Glutamatergic neuron (in vitro differentiated cells): ENCODE measurements around the gene APH1B. TPM values are rescaled to one million over a fixed set of nuclear protein-coding genes. Genes with fewer than 3 reads are reported as not detected.

Experiments
- DNase-seq: peaks from one replicate; pipeline ENCODE4 v3.0.0; 2022
- H3K27ac Mint-ChIP-seq: one replicate; pipeline ENCODE4 v1.8.0; 2020; ENCODE audit warnings: mild to moderate bottlenecking, mixed read lengths, inconsistent platforms; ENCODE audit not compliant: unreplicated experiment
- H3K27me3 Mint-ChIP-seq: one replicate; pipeline ENCODE4 v1.8.0; 2020; ENCODE audit warnings: mild to moderate bottlenecking, moderate library complexity, mixed read lengths, inconsistent platforms; ENCODE audit not compliant: unreplicated experiment
- H3K36me3 Mint-ChIP-seq: one replicate; pipeline ENCODE4 v1.8.0; 2020; ENCODE audit warnings: mild to moderate bottlenecking, mixed read lengths, inconsistent platforms; ENCODE audit not compliant: unreplicated experiment
- H3K4me1 Mint-ChIP-seq: one replicate; pipeline ENCODE4 v1.8.0; 2020; ENCODE audit warnings: mild to moderate bottlenecking, low read depth, mixed read lengths, inconsistent platforms; ENCODE audit not compliant: unreplicated experiment
- H3K4me3 Mint-ChIP-seq: one replicate; pipeline ENCODE4 v1.8.0; 2020; ENCODE audit warnings: mild to moderate bottlenecking, mixed read lengths, inconsistent platforms; ENCODE audit not compliant: unreplicated experiment
- H3K9me3 Mint-ChIP-seq: one replicate; pipeline ENCODE4 v1.8.0; 2020; ENCODE audit warnings: mild to moderate bottlenecking, moderate library complexity, mixed read lengths, inconsistent platforms; ENCODE audit not compliant: unreplicated experiment
- CTCF ChIP-seq: fragments of 200-600 bp; sonication (generic); IDR thresholded peaks from one replicate; pipeline ENCODE4 v1.5.0; 2021; ENCODE audit not compliant: partially characterized antibody, unreplicated experiment
- total RNA-seq: library from RNA; stranded (reverse); fragmentation: NEBNext Ultra II Directional; extraction: Animal tissue kit (Norgen Biotek cat#: 25700); gene quantifications from one replicate; pipeline ENCODE4 v1.2.1, GENCODE V29; 2021; ENCODE audit not compliant: unreplicated experiment

The APH1B gene
- total RNA-seq, 1 donor from 2014 or later: 27.8 TPM

DNA sequence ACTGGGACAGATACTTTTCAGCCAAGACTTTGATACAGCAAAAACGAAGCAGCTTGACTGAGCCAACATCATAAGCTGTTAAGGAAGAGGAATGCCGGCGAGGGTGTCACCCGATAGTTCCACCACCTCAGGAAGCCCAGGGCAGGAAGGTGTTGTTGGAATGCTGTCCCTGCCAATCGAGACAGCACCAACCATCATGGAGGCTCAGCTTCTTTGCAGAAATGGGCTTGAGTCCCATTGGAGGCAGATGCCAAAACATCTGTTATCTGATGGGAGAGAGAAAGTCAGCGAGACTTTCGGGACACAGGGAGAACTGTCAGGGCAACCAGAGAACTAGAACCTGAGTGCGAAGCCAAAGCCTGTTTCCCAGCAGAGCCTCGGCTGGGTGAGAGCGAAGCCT is 53.5 kb downstream of the APH1B start:
- no peak for TF ChIP-seq CTCF
- Mint-ChIP-seq H3K27me3 (no peaks in the 10 kb centered on the region), H3K4me1 (no peaks in the 10 kb centered on the region), H3K4me3 (no peak overlapping the region), H3K27ac (no peak overlapping the region), H3K9me3 (peaks cover 3% of the 10 kb centered on the region), H3K36me3 (no peaks in the 10 kb centered on the region)
- no peak for DNase-seq

- no peak for TF ChIP-seq CTCF
- Mint-ChIP-seq H3K4me1 (no peaks in the 10 kb centered on the region), H3K36me3 (no peaks in the 10 kb centered on the region), H3K27ac (no peak overlapping the region), H3K9me3 (peaks cover 3% of the 10 kb centered on the region), H3K27me3 (no peaks in the 10 kb centered on the region), H3K4me3 (no peak overlapping the region)
- DNase-seq: no peak
Measured at GRCh38 chr15:63331456-63331855, 54.1 kb downstream of the APH1B start.

- no peak for TF ChIP-seq CTCF
- no peak overlapping the region for H3K4me3 Mint-ChIP-seq
- H3K36me3 Mint-ChIP-seq: no peaks in the 10 kb centered on the region
- no peaks in the 10 kb centered on the region for H3K4me1 Mint-ChIP-seq
- no peaks in the 10 kb centered on the region for H3K27me3 Mint-ChIP-seq
- no peak for DNase-seq
- peaks cover 3% of the 10 kb centered on the region for H3K9me3 Mint-ChIP-seq
- no peak overlapping the region for H3K27ac Mint-ChIP-seq
Measured at GRCh38 chr15:63332367-63333124, 55.1 kb downstream of the APH1B start.

- peaks cover 3% of the 10 kb centered on the region for H3K9me3 Mint-ChIP-seq
- H3K36me3 Mint-ChIP-seq: no peaks in the 10 kb centered on the region
- no peak overlapping the region for H3K4me3 Mint-ChIP-seq
- no peaks in the 10 kb centered on the region for H3K27me3 Mint-ChIP-seq
- no peak for DNase-seq
- no peak overlapping the region for H3K27ac Mint-ChIP-seq
- TF ChIP-seq CTCF: no peak
- H3K4me1 Mint-ChIP-seq: peaks cover 7% of the 10 kb centered on the region
Measured at GRCh38 chr15:63334821-63335220, 57.4 kb downstream of the APH1B start.

- H3K4me1 Mint-ChIP-seq: peaks cover 7% of the 10 kb centered on the region
- H3K9me3 Mint-ChIP-seq: peaks cover 3% of the 10 kb centered on the region
- no peaks in the 10 kb centered on the region for H3K27me3 Mint-ChIP-seq
- TF ChIP-seq CTCF: no peak
- no peak for DNase-seq
- H3K27ac Mint-ChIP-seq: no peak overlapping the region
- no peak overlapping the region for H3K4me3 Mint-ChIP-seq
- no peaks in the 10 kb centered on the region for H3K36me3 Mint-ChIP-seq
Measured at GRCh38 chr15:63335543-63336240, 58.3 kb downstream of the APH1B start.
